LNCAP (cell line): ENCODE results near the gene TAC3.

Experiments
- TF ChIP-seq, protein P1 (sequence below): fragments of 450-650 bp; IDR thresholded peaks from 2 replicates; pipeline ENCODE4 v1.5.1; 2017; ENCODE audit warnings: mild to moderate bottlenecking

TAC3 gene

DNA sequence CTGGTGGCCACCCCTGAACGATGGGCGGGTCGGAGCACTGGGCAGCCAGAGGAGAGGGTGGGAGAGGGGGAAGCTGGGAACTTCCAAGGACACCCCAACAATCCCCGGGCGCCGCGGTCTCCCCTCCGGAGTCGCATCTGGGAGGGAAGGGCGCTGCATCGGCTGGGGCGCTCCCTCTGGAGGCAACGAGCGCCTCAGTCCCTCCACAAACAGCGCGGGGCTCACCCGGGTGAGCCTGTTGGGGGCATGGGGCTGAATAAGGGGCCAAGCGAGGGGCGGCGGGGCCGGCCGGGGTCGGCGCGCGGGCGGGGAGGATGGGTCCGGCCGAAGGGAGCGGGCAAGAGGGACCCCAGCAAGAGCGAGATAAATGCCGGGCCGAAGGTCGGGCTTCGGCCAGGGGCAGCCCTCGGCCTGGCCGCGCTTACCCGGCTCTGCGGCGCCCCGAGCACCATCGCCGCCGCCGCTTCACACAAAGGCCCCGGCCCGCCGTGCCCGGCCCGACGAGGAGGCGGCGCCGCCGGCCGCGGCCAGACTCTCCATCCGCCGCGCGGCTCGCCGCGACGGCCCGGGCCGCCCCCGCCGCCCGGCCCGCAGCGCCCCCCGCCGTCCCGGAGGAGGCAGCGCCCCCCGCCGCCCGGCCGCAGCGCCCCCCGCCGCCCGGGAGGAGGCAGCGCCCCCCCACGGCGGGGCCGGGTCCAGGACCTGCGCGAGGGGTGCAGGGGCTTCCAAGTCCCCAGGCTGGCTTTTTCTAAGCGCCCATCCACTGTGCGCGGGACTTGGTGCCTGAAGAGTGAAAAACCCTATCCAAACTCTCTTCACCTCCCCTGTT, 10.1 kb downstream of the TAC3 start, which contains the start of gene ZBTB39:
Gene ZBTB39, minus strand, starts transcription at position 567 of the 829 bp plus-strand sequence. CDS start 1,629 bp downstream, outside the sequence.
- TF ChIP-seq, protein P1, sequence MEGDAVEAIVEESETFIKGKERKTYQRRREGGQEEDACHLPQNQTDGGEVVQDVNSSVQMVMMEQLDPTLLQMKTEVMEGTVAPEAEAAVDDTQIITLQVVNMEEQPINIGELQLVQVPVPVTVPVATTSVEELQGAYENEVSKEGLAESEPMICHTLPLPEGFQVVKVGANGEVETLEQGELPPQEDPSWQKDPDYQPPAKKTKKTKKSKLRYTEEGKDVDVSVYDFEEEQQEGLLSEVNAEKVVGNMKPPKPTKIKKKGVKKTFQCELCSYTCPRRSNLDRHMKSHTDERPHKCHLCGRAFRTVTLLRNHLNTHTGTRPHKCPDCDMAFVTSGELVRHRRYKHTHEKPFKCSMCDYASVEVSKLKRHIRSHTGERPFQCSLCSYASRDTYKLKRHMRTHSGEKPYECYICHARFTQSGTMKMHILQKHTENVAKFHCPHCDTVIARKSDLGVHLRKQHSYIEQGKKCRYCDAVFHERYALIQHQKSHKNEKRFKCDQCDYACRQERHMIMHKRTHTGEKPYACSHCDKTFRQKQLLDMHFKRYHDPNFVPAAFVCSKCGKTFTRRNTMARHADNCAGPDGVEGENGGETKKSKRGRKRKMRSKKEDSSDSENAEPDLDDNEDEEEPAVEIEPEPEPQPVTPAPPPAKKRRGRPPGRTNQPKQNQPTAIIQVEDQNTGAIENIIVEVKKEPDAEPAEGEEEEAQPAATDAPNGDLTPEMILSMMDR: peak; percentile 97

DNA sequence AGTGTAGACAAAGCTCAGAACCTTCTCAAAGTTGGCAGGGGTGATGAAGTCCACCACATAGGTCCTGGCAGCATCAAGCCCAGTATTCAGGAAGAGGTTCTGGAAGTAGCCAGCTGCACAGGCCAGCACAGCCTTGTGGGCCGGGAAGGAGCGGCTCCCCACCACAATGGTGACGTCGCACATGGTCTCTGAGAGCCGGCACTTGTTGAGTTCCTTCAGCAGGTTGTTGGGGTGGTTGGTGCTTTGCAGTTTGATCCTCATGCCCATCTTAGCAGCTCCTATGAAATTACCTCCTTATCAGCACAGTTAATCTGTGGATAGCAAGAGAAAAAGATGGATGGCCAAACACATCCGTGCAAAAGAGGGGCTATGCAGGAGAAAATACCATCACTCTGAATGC, 11.7 kb downstream of the TAC3 start:
- TF ChIP-seq, protein P1: no peak

DNA sequence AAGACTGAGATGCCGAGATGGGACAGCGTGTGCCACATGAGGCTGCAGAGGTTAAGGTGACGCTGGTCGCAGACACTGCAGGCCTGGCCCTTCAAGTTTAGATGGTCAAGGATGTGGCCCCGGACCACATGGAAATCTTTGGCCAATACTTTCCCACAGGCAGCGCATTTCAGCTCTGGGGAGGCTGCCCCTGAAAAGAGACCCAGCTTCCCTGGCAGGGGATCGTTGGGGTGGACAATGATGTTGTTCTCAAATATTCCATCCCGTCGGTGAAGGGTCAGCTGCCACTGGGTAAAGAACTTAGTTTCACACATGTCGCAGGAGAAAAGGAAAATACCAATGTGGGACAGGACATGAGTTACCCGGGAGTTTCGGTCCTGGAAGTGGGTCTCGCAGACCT, 12.9 kb downstream of the TAC3 start:
- TF ChIP-seq, protein P1: no peak

DNA sequence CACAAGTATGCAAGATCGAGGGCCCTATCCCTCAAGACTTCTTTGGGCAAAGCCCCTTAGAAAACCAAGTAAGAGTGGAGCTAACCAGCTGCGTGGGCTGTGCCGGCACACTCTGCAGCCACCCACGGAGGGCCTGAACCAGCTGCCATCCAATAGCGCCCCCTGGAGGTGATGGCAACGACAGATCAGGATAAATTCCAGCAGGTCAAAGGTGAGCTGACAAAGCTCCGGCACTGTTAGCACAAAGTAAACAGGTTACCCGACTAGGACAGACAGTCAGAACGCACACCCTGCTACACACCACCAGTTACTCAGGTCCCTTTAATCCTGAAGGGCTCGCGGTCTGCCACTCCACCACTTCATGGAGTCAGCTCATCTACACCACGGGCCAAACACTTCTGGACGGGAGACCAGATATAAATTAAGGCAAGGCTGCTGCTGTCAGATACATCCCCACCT, 14.9 kb downstream of the TAC3 start:
- TF ChIP-seq, protein P1: peak; percentile 85

DNA sequence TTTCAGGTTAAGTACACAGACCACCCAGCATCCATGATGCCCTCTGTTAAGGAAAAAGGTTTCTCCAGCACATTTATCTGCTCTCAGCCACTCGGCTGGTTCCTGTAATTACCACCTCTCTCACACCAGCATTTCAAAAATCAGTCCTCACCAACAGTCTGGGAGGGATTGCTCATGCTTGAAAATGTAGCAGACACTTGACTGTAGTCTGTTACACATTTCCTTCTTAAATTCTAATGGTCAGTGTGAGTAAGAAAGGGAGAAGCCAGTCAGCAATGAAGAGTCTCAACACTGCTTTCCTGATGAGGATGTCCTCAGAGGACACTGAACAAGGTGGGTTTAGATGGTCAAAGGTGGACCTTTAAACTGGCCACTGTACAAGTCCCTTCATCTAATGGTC, 15.9 kb downstream of the TAC3 start:
- TF ChIP-seq, protein P1: no peak

DNA sequence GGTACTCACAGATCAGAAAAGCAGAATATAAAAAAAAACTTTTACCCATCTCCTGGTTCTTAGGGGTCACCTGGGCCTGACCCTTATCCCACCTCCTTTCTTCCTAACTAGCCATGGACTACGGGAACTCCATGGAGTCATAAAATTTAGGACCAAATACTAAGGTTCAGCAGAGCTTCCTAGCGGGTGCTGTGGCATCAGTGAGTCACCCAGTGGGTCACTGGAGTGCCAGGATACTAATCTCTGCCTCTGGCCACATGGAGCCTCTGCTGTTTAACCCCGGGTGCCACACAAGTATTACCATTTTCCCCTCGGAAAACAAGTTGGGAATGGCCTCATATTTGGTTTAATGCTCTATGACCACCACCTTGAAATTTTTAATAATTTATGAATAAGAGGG, 16.9 kb downstream of the TAC3 start:
- TF ChIP-seq, protein P1: no peak

DNA sequence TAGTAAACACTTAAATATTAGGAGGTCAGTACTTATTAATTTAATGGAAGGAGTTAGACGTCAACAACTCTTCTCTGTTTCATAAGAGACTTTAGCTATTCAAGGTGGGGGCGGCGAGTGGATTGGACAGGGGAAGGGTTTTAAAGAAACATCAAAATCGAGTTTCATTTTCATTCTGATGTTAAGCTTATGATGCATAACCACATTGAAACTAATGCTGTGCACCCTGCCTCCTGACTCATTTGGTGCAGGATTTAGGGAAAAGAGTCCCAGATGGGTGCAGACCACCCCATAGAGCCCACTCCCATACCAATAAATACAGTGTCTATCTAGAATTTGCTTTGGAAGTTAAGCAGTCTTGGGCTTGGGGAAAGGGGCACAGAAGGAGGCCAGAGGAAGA, 17.3 kb downstream of the TAC3 start:
- TF ChIP-seq, protein P1: no peak
